ENCODE measurements around the gene FGD2.
"Not testable (repeated sequence)": the region's sequence is repeated elsewhere in the genome, so short reads cannot be mapped to it uniquely, and the experiment has no call there.

DNA sequence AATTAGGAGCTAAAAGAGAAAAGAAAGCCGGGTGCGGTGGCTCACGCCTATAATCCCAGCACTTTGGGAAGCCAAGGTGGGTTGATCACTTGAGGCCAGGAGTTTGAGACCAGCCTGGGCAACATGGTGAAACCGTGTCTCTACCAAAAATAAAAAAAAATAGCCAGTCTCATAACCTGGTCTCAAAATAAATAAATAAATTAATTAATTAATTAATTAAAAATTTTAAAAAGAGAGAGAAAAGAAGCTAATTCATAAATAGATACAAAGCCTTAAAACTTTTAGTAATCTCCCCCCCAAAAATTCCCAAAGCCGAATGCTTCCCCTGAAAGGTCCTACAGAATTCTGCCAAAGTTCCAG is 53.5 kb downstream of the FGD2 start:
- TF ChIP-seq, protein P1, sequence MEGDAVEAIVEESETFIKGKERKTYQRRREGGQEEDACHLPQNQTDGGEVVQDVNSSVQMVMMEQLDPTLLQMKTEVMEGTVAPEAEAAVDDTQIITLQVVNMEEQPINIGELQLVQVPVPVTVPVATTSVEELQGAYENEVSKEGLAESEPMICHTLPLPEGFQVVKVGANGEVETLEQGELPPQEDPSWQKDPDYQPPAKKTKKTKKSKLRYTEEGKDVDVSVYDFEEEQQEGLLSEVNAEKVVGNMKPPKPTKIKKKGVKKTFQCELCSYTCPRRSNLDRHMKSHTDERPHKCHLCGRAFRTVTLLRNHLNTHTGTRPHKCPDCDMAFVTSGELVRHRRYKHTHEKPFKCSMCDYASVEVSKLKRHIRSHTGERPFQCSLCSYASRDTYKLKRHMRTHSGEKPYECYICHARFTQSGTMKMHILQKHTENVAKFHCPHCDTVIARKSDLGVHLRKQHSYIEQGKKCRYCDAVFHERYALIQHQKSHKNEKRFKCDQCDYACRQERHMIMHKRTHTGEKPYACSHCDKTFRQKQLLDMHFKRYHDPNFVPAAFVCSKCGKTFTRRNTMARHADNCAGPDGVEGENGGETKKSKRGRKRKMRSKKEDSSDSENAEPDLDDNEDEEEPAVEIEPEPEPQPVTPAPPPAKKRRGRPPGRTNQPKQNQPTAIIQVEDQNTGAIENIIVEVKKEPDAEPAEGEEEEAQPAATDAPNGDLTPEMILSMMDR (tag by site-specific recombination; IDR thresholded peaks at IDR 0.05): not testable (repeated sequence)
- not testable (repeated sequence) for TF ChIP-seq KLF10 (tag by site-specific recombination; IDR thresholded peaks at IDR 0.05); TCF7L2 (IDR thresholded peaks at IDR 0.05; ENCODE audit: borderline replicate concordance, low read depth, low read length); ZNF600 (tag by site-specific recombination; IDR thresholded peaks at IDR 0.05)

Data from HEK293 (cell line).